HEK293 (cell line): ENCODE measurements around the gene MATN1.

Experiments
- CTCF ChIA-PET: fragments of 350-600 bp; formaldehyde crosslinking; extraction: SDS; loops from one replicate; lab custom pipeline; 2021; ENCODE audit warnings: antibody characterized with exemption; lab: Yijun Ruan, JAX
- POLR2A ChIA-PET: fragments of 300-600 bp; formaldehyde crosslinking; extraction: SDS; loops from one replicate; lab custom pipeline; 2020; ENCODE audit warnings: antibody characterized with exemption, inconsistent platforms; lab: Yijun Ruan, JAX
- H3K27ac ChIP-seq: fragments of 200-500 bp; sonication (Bioruptor generic); 2 replicates; pipeline ENCODE4 v1.5.1; 2014; ENCODE audit warnings: low read depth, low read length, control low read depth, inconsistent platforms; ENCODE audit errors: extremely low read depth
- H3K36me3 ChIP-seq, 2 experiments: fragments of 200-500 bp in 1 of 2; sonication (Bioruptor generic) in 1 of 2; 1 replicate in 1 of 2; 2 replicates in 1 of 2; pipeline ENCODE4 v1.5.1; 2014 to 2017; ENCODE audit warnings: inconsistent platforms in 2 of 2, low read length in 2 of 2; ENCODE audit not compliant: control insufficient read depth in 2 of 2, insufficient read depth in 1 of 2
- H3K4me1 ChIP-seq: fragments of 200-500 bp; sonication (Bioruptor generic); 2 replicates; pipeline ENCODE4 v1.5.1; 2014; ENCODE audit warnings: mild to moderate bottlenecking, low read length, inconsistent platforms; ENCODE audit not compliant: control insufficient read depth, insufficient read depth
- H3K4me3 ChIP-seq: 2 replicates; pipeline ENCODE4 v1.5.1; 2011; ENCODE audit warnings: low read depth, mild to moderate bottlenecking, control low read depth, low read length, moderate library complexity
- H3K9me3 ChIP-seq: fragments of 200-500 bp; sonication (Bioruptor generic); 2 replicates; pipeline ENCODE4 v1.5.1; 2014; ENCODE audit warnings: low read depth, low read length, inconsistent platforms; ENCODE audit not compliant: control insufficient read depth, insufficient read depth
- EGR2 ChIP-seq: fragments of 450-650 bp; formaldehyde crosslinking; IDR thresholded peaks from 2 replicates; pipeline ENCODE4 v1.5.1; 2016; ENCODE audit warnings: low read depth, missing biosample characterization, missing genetic modification characterization
- GLI4 ChIP-seq: fragments of 450-650 bp; formaldehyde crosslinking; IDR thresholded peaks from 2 replicates; pipeline ENCODE4 v1.5.1; 2016; ENCODE audit warnings: missing biosample characterization, missing genetic modification characterization
- GLIS1 ChIP-seq: fragments of 450-650 bp; formaldehyde crosslinking; IDR thresholded peaks from 2 replicates; pipeline ENCODE4 v1.5.1; 2016; ENCODE audit warnings: missing biosample characterization, missing genetic modification characterization
- OSR2 ChIP-seq: fragments of 450-650 bp; formaldehyde crosslinking; IDR thresholded peaks from 2 replicates; pipeline ENCODE4 v1.5.1; 2016; ENCODE audit warnings: missing biosample characterization, missing genetic modification characterization
- PRDM1 ChIP-seq: fragments of 450-650 bp; formaldehyde crosslinking; IDR thresholded peaks from 2 replicates; pipeline ENCODE4; 2016; ENCODE audit warnings: missing biosample characterization, missing genetic modification characterization
- SP2 ChIP-seq: fragments of 450-650 bp; formaldehyde crosslinking; IDR thresholded peaks from 2 replicates; pipeline ENCODE4 v1.5.1; 2016; ENCODE audit warnings: missing biosample characterization, missing genetic modification characterization
- ZFHX2 ChIP-seq: fragments of 450-650 bp; formaldehyde crosslinking; conservative IDR thresholded peaks from 2 replicates; pipeline ENCODE4 v1.5.1; 2016; ENCODE audit warnings: missing biosample characterization, missing genetic modification characterization
- ZFP69B ChIP-seq: fragments of 450-650 bp; formaldehyde crosslinking; IDR thresholded peaks from 2 replicates; pipeline ENCODE4 v1.5.1; 2016; ENCODE audit warnings: missing biosample characterization, missing genetic modification characterization
- ZIC2 ChIP-seq: fragments of 450-650 bp; formaldehyde crosslinking; IDR thresholded peaks from 2 replicates; pipeline ENCODE4 v1.5.1; 2016; ENCODE audit warnings: missing biosample characterization, missing genetic modification characterization
- ZNF223 ChIP-seq: fragments of 450-650 bp; formaldehyde crosslinking; IDR thresholded peaks from 2 replicates; pipeline ENCODE4 v1.5.1; 2016; ENCODE audit warnings: missing biosample characterization, missing genetic modification characterization
- ZNF266 ChIP-seq: fragments of 450-650 bp; formaldehyde crosslinking; IDR thresholded peaks from 2 replicates; pipeline ENCODE4 v1.5.1; 2016; ENCODE audit warnings: missing biosample characterization, missing genetic modification characterization, low read depth
- ZNF341 ChIP-seq: fragments of 450-650 bp; formaldehyde crosslinking; IDR thresholded peaks from 2 replicates; pipeline ENCODE4; 2016; ENCODE audit warnings: low read depth, missing biosample characterization, missing genetic modification characterization
- ZNF596 ChIP-seq: fragments of 450-650 bp; IDR thresholded peaks from 2 replicates; pipeline ENCODE4 v1.5.0; 2018; ENCODE audit warnings: missing biosample characterization, mild to moderate bottlenecking, missing genetic modification characterization, moderate library complexity
- ZNF600 ChIP-seq: fragments of 450-650 bp; formaldehyde crosslinking; IDR thresholded peaks from 2 replicates; pipeline ENCODE4 v1.5.1; 2016; ENCODE audit warnings: missing biosample characterization, missing genetic modification characterization
- ZNF768 ChIP-seq: fragments of 450-650 bp; formaldehyde crosslinking; IDR thresholded peaks from 2 replicates; pipeline ENCODE4 v1.5.1; 2018; ENCODE audit warnings: missing biosample characterization, mild to moderate bottlenecking, missing genetic modification characterization
- ZSCAN16 ChIP-seq: fragments of 450-650 bp; formaldehyde crosslinking; IDR thresholded peaks from 2 replicates; pipeline ENCODE4 v1.5.1; 2016; ENCODE audit warnings: missing biosample characterization, missing genetic modification characterization
- ZSCAN23 ChIP-seq: fragments of 450-650 bp; formaldehyde crosslinking; IDR thresholded peaks from 2 replicates; pipeline ENCODE4 v1.5.1; 2016; ENCODE audit warnings: missing biosample characterization, missing genetic modification characterization
- TF ChIP-seq, protein P1 (sequence below): fragments of 450-650 bp; formaldehyde crosslinking; IDR thresholded peaks from 2 replicates; pipeline ENCODE4 v1.5.1; 2016; ENCODE audit warnings: missing biosample characterization, missing genetic modification characterization
- TF ChIP-seq, protein P2 (sequence below): fragments of 450-650 bp; formaldehyde crosslinking; IDR thresholded peaks from 2 replicates; pipeline ENCODE4 v1.5.1; 2017; ENCODE audit warnings: missing biosample characterization, missing genetic modification characterization
- TF ChIP-seq, protein P3 (sequence below): fragments of 450-650 bp; formaldehyde crosslinking; IDR thresholded peaks from 2 replicates; pipeline ENCODE4 v1.5.1; 2016; ENCODE audit warnings: missing biosample characterization, missing genetic modification characterization

The MATN1 gene

DNA sequence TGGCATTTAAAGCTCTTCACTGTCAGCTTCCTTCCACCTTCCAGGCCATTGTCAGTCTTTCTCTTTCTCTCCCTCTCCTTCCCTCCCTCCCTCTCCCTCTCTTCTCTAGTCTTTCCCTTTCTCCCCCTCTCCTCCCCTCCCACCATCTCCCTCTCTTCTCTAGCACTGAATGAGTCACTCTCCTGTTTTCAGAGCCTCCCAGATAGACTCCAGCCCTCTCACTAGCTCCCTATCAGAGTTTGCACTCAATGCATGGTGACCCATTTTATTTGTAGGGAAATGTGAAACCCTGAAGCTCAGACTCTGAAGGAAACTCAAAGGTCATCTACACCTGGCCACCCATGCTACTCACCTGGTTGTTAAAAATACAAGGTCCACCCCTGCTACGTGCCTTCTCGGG is 4.4 kb upstream of the MATN1 start (continued):
- 0 out of 2 replicates have a peak, but pooled peaks have one; percentile 37 for TF ChIP-seq ZNF223 (tag by site-specific recombination)
- TF ChIP-seq GLI4 (tag by site-specific recombination), result no peak
- peak; percentile 97 for TF ChIP-seq PRDM1 (tag by site-specific recombination)
- TF ChIP-seq ZFHX2, result peak; percentile 52; the same call in 1 of the 2 replicates
- no peak for TF ChIP-seq ZFP69B (tag by site-specific recombination)
- TF ChIP-seq, protein P1, sequence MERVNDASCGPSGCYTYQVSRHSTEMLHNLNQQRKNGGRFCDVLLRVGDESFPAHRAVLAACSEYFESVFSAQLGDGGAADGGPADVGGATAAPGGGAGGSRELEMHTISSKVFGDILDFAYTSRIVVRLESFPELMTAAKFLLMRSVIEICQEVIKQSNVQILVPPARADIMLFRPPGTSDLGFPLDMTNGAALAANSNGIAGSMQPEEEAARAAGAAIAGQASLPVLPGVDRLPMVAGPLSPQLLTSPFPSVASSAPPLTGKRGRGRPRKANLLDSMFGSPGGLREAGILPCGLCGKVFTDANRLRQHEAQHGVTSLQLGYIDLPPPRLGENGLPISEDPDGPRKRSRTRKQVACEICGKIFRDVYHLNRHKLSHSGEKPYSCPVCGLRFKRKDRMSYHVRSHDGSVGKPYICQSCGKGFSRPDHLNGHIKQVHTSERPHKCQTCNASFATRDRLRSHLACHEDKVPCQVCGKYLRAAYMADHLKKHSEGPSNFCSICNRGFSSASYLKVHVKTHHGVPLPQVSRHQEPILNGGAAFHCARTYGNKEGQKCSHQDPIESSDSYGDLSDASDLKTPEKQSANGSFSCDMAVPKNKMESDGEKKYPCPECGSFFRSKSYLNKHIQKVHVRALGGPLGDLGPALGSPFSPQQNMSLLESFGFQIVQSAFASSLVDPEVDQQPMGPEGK (tag by site-specific recombination), result peak; percentile 64
- TF ChIP-seq ZNF600 (tag by site-specific recombination), result peak; percentile 63; the same call in 1 of the 2 replicates
- TF ChIP-seq ZSCAN16 (tag by site-specific recombination), result peak; percentile 99
- TF ChIP-seq, protein P2, sequence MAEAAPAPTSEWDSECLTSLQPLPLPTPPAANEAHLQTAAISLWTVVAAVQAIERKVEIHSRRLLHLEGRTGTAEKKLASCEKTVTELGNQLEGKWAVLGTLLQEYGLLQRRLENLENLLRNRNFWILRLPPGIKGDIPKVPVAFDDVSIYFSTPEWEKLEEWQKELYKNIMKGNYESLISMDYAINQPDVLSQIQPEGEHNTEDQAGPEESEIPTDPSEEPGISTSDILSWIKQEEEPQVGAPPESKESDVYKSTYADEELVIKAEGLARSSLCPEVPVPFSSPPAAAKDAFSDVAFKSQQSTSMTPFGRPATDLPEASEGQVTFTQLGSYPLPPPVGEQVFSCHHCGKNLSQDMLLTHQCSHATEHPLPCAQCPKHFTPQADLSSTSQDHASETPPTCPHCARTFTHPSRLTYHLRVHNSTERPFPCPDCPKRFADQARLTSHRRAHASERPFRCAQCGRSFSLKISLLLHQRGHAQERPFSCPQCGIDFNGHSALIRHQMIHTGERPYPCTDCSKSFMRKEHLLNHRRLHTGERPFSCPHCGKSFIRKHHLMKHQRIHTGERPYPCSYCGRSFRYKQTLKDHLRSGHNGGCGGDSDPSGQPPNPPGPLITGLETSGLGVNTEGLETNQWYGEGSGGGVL (tag by site-specific recombination), result peak; percentile 99
- TF ChIP-seq, protein P3, sequence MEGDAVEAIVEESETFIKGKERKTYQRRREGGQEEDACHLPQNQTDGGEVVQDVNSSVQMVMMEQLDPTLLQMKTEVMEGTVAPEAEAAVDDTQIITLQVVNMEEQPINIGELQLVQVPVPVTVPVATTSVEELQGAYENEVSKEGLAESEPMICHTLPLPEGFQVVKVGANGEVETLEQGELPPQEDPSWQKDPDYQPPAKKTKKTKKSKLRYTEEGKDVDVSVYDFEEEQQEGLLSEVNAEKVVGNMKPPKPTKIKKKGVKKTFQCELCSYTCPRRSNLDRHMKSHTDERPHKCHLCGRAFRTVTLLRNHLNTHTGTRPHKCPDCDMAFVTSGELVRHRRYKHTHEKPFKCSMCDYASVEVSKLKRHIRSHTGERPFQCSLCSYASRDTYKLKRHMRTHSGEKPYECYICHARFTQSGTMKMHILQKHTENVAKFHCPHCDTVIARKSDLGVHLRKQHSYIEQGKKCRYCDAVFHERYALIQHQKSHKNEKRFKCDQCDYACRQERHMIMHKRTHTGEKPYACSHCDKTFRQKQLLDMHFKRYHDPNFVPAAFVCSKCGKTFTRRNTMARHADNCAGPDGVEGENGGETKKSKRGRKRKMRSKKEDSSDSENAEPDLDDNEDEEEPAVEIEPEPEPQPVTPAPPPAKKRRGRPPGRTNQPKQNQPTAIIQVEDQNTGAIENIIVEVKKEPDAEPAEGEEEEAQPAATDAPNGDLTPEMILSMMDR (tag by site-specific recombination), result no peak
- peak; percentile 88 for TF ChIP-seq GLIS1 (tag by site-specific recombination)
- TF ChIP-seq EGR2 (tag by site-specific recombination), result peak; percentile 61
- no peak for TF ChIP-seq ZSCAN23
- no peak for TF ChIP-seq SP2 (tag by site-specific recombination)

DNA sequence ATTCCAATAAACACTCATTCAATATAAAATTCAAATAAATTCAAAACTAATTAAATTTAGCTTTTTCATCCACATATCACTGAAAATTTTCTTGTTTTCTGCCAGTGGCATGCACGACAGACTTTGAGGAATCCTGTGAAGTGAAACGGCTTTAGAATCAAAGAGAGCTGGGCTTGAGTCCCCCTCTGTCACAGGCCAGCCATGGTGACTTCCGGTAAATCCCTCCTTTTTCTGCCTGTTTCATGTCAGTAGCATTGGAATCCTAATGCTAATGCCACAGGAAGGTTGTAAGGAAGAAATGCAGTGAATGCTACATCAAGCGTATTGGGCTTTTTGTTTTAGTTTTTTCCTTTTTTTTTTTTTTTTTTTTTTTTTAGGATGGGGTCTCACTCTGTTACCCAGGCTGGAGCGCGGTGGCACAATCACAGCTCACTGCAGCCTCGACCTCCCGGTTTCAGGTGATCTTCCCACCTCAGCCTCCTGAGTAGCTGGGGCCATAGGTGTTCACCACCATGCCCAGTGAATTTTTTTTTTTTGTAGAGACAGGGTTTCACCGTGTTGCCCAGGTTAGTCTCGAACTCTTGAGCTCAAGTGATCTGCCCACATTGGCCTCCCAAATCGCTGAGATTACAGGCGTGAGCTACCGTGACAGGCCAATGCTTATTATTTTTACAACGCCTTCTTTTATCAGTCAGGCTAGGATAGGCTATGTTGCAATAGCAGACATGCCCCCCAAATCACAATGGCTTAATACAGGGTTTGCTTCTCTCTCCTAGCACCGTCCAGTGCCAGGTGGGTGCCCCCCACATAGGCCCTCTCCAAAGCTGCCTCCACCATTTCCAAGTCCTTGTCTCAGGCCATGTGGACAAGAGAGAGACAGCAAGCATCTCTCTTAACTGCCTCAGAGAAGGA is 3.6 kb upstream of the MATN1 start:
- Histone ChIP-seq H3K27ac (no peak overlapping the region), H3K36me3 (no peaks in the 10 kb centered on the region)
- POLR2A ChIA-PET, result interaction anchor here (0.7 to 1.0 kb wide), 3 partner anchors 31 to 67 kb away, joined by 3 to 4 read pairs (median 3); partner anchors contain the start of gene LAPTM5
- TF ChIP-seq ZNF596 (tag by site-specific recombination) (no peak), ZNF768 (tag by site-specific recombination) (no peak), ZNF341 (tag by site-specific recombination) (no peak), OSR2 (tag by site-specific recombination) (no peak), ZNF266 (tag by site-specific recombination) (no peak), ZIC2 (no peak)
- TF ChIP-seq, all 188 proteins: peak for 0
- CTCF ChIA-PET, result interaction anchor here (0.5 to 13.2 kb wide), 6 partner anchors 8 to 1971 kb away, joined by 3 to 374 read pairs (median 10); no protein-coding TSS in a partner anchor
- Histone ChIP-seq H3K4me3 (no peak overlapping the region), H3K9me3 (no peaks in the 10 kb centered on the region), H3K4me1 (no peaks in the 10 kb centered on the region)
